GM23338 (cell line): ENCODE data around the gene KLHL26. TPM values are rescaled to one million over a fixed set of nuclear protein-coding genes. Genes with fewer than 3 reads are reported as not detected.

Experiments
- ATAC-seq: fragments of 200-7000 bp; cut with Tn5 transposase; 3 replicates; pipeline ENCODE4 v1.9.1; 2020
- DNase-seq: peaks from one replicate; pipeline ENCODE4 v3.0.0-alpha.2; 2015; ENCODE audit warnings: low spot score
- H2AFZ ChIP-seq: fragments of 200-600 bp; sonication (generic); 2 replicates; pipeline ENCODE4 v1.8.0; 2016; ENCODE audit warnings: antibody characterized with exemption, mild to moderate bottlenecking, moderate library complexity
- H3F3A ChIP-seq: fragments of 200-600 bp; sonication (generic); replicated peaks from 2 replicates; pipeline ENCODE4 v1.8.0; 2017; ENCODE audit warnings: antibody characterized with exemption, mixed run types, low read depth
- H3K27ac ChIP-seq: fragments of 200-600 bp; sonication (generic); 2 replicates; pipeline ENCODE4 v1.6.1; 2016; ENCODE audit warnings: low read depth
- H3K27me3 ChIP-seq: fragments of 200-600 bp; sonication (generic); 2 replicates; pipeline ENCODE4 v1.8.0; 2016; ENCODE audit warnings: mild to moderate bottlenecking, mixed run types, moderate library complexity; ENCODE audit not compliant: insufficient read depth
- H3K36me3 ChIP-seq: fragments of 200-600 bp; sonication (generic); 2 replicates; pipeline ENCODE4 v1.8.0; 2016; ENCODE audit warnings: mild to moderate bottlenecking; ENCODE audit not compliant: insufficient read depth
- H3K4me1 ChIP-seq: fragments of 200-600 bp; sonication (generic); 2 replicates; pipeline ENCODE4 v1.8.0; 2016; ENCODE audit warnings: mild to moderate bottlenecking, moderate library complexity; ENCODE audit not compliant: insufficient read depth
- H3K4me2 ChIP-seq: fragments of 200-600 bp; sonication (generic); 2 replicates; pipeline ENCODE4 v1.7.1; 2017; ENCODE audit warnings: mixed run types
- H3K4me3 ChIP-seq: fragments of 200-600 bp; sonication (generic); 2 replicates; pipeline ENCODE4 v1.6.1; 2016; ENCODE audit warnings: mixed run types
- H3K79me2 ChIP-seq: fragments of 200-600 bp; sonication (generic); replicated peaks from 2 replicates; pipeline ENCODE4 v1.8.0; 2017; ENCODE audit warnings: mild to moderate bottlenecking; ENCODE audit not compliant: insufficient read depth
- H3K9me2 ChIP-seq: fragments of 200-600 bp; sonication (generic); 2 replicates; pipeline ENCODE4 v1.8.0; 2017; ENCODE audit not compliant: insufficient read depth
- H4K20me1 ChIP-seq: fragments of 200-600 bp; sonication (generic); replicated peaks from 2 replicates; pipeline ENCODE4 v1.8.0; 2017; ENCODE audit warnings: mild to moderate bottlenecking; ENCODE audit not compliant: insufficient read depth
- H3K27ac Mint-ChIP-seq: 2 replicates; pipeline ENCODE4 v1.8.0; 2020; ENCODE audit warnings: inconsistent platforms, mild to moderate bottlenecking, moderate library complexity, mixed read lengths
- H3K27me3 Mint-ChIP-seq: 3 replicates; pipeline ENCODE4 v1.8.0; 2022; ENCODE audit warnings: low read depth, mild to moderate bottlenecking, moderate library complexity, mixed read lengths, inconsistent platforms; ENCODE audit not compliant: insufficient read depth, poor library complexity
- H3K36me3 Mint-ChIP-seq: 3 replicates; pipeline ENCODE4 v1.8.0; 2021; ENCODE audit warnings: low read depth, mild to moderate bottlenecking, inconsistent platforms, moderate library complexity, mixed read lengths
- H3K4me1 Mint-ChIP-seq: 3 replicates; pipeline ENCODE4 v1.8.0; 2020; ENCODE audit warnings: mild to moderate bottlenecking, inconsistent platforms, mixed read lengths
- H3K4me3 Mint-ChIP-seq: 3 replicates; pipeline ENCODE4 v1.8.0; 2021; ENCODE audit warnings: moderate library complexity, mild to moderate bottlenecking, inconsistent platforms, mixed read lengths
- H3K9me3 Mint-ChIP-seq: 3 replicates; pipeline ENCODE4 v1.8.0; 2020; ENCODE audit warnings: moderate library complexity, mild to moderate bottlenecking, inconsistent platforms, mixed read lengths
- CREB1 ChIP-seq: fragments of 250-450 bp; sonication (Bioruptor Pico); IDR thresholded peaks from 2 replicates; pipeline ENCODE4 v1.5.0; 2020; ENCODE audit warnings: low read depth, mild to moderate bottlenecking, moderate library complexity
- EZH2 ChIP-seq: fragments of 200-600 bp; sonication (generic); IDR thresholded peaks from one replicate; pipeline ENCODE4 v1.8.0; 2017; ENCODE audit warnings: antibody characterized with exemption, mild to moderate bottlenecking, low read depth; ENCODE audit not compliant: unreplicated experiment
- REST ChIP-seq: IDR thresholded peaks from one replicate; pipeline ENCODE4 v1.6.1; 2018; ENCODE audit warnings: antibody characterized with exemption; ENCODE audit not compliant: unreplicated experiment
- ZNF331 ChIP-seq: fragments of 250-450 bp; sonication (Bioruptor Pico); IDR thresholded peaks from 2 replicates; pipeline ENCODE4 v1.5.0; 2020; ENCODE audit warnings: low read depth, mild to moderate bottlenecking, moderate library complexity
- polyA plus RNA-seq: library from polyadenylated mRNA; unstranded; fragments of >200 nt; fragmentation: Nextera tagmentation; extraction: Ambion mirVana; gene quantifications from 2 replicates; pipeline ENCODE4 v1.2.1, GENCODE V29; 2016
- total RNA-seq: library from RNA; depleted of rRNA; stranded (reverse); fragments of >200 nt; shearing (Covaris generic); gene quantifications from 2 replicates; pipeline ENCODE4 v1.2.3, GENCODE V29; 2014

The KLHL26 gene
- total and polyA plus RNA-seq, 2 experiments from 2014 or later, result 3.6 to 11.2 TPM

DNA sequence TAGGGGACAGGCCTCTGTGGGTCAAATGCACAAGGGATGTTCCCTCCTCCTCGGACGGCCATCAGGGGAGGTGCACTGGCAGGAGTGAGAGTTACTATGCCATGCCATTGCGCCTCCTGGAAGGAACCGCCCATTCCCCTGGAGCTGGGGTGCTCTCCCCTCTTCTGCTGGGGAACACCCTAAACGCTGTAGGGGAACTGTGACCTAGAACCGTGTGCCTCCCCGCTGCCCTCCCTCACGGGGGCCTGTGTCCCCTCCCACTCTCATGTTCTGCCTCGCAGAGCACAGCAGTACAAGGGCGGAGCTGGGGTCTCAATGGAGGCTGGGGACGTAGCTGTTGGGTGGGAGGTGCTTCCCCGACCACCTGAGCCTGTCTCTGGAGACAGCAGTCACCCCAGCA, 29.5 kb downstream of the KLHL26 start (continued):
- no peak for TF ChIP-seq REST

- no peak overlapping the region for H3K4me3 Mint-ChIP-seq
- no peak overlapping the region for H3K27ac ChIP-seq
- H3K36me3 ChIP-seq, result no peaks in the 10 kb centered on the region
- peaks cover 3% of the 10 kb centered on the region for H3K27me3 Mint-ChIP-seq
- H3F3A ChIP-seq, result 0 out of 2 replicates have a peak, but pooled peaks cover 5% of the 10 kb centered on the region
- H3K4me1 Mint-ChIP-seq, result peaks cover 13% of the 10 kb centered on the region
- no peaks in the 10 kb centered on the region for H3K4me1 ChIP-seq
- no peaks in the 10 kb centered on the region for H3K79me2 ChIP-seq
- H3K27me3 ChIP-seq, result no peaks in the 10 kb centered on the region
- peaks cover 10% of the 10 kb centered on the region; the same call in 2 of the 3 replicates for H3K36me3 Mint-ChIP-seq
- ATAC-seq (no peak), DNase-seq (no peak)
- no peak overlapping the region for H3K27ac Mint-ChIP-seq
- H3K4me2 ChIP-seq, result no peak overlapping the region
- H4K20me1 ChIP-seq, result no peaks in the 10 kb centered on the region
- H3K4me3 ChIP-seq, result no peak overlapping the region
- no peaks in the 10 kb centered on the region for H3K9me2 ChIP-seq
- no peak overlapping the region for H2AFZ ChIP-seq
- TF ChIP-seq CREB1 (CRISPR knock-in tag) (no peak), EZH2 (no peak), REST (no peak)
- H3K9me3 Mint-ChIP-seq, result no peaks in the 10 kb centered on the region
Observed at GRCh38 chr19:18666784-18667183, 30.0 kb downstream of the KLHL26 start.

DNA sequence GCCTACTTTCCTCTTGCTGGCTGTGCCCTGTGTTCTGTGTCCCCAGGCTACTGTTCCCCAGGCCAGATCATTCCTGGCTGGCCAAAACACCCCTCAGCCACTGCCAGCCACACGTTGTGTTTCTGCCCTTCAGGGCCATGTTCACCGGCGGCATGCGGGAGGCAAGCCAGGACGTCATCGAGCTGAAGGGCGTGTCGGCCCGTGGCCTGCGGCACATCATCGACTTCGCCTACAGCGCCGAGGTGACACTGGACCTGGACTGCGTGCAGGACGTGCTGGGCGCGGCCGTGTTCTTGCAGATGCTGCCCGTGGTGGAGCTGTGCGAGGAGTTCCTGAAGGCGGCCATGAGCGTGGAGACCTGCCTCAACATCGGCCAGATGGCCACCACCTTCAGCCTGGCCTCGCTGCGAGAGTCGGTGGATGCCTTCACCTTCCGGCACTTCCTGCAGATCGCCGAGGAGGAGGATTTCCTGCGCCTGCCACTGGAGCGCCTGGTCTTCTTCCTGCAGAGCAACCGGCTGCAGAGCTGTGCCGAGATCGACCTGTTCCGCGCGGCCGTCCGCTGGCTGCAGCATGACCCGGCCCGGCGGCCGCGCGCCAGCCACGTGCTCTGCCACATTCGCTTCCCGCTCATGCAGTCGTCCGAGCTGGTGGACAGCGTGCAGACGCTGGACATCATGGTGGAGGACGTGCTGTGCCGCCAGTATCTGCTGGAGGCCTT, 30.9 kb downstream of the KLHL26 start:
- Mint-ChIP-seq H3K9me3 (no peaks in the 10 kb centered on the region), H3K36me3 (peaks cover 10% of the 10 kb centered on the region; the same call in 2 of the 3 replicates), H3K27me3 (peaks cover 6% of the 10 kb centered on the region), H3K4me1 (peaks cover 16% of the 10 kb centered on the region), H3K27ac (no peak overlapping the region), H3K4me3 (no peak overlapping the region)
- TF ChIP-seq ZNF331 (CRISPR knock-in tag), result no peak
- no peak for TF ChIP-seq CREB1 (CRISPR knock-in tag)
- no peak for TF ChIP-seq REST
- H3F3A ChIP-seq, result peaks cover 13% of the 10 kb centered on the region; the same call in 1 of the 2 replicates
- H4K20me1 ChIP-seq, result no peaks in the 10 kb centered on the region
- no peak overlapping the region for H2AFZ ChIP-seq
- no peak overlapping the region for H3K4me3 ChIP-seq
- no peaks in the 10 kb centered on the region for H3K36me3 ChIP-seq
- no peaks in the 10 kb centered on the region for H3K9me2 ChIP-seq
- H3K27me3 ChIP-seq, result no peaks in the 10 kb centered on the region
- no peaks in the 10 kb centered on the region for H3K79me2 ChIP-seq
- H3K4me2 ChIP-seq, result no peak overlapping the region
- ATAC-seq (no peak), DNase-seq (no peak)
- H3K27ac ChIP-seq, result no peak overlapping the region
- H3K4me1 ChIP-seq, result no peaks in the 10 kb centered on the region; the same call in 1 of the 2 replicates
